ENCODE results near the gene CTDSPL2. TPM values are rescaled to one million over a fixed set of nuclear protein-coding genes. Genes with fewer than 3 reads are reported as not detected.

CTDSPL2 gene
- polyA plus RNA-seq, 3 donors from 2014 or later = 32.4 to 56.1 (median 49.0) TPM

DNA sequence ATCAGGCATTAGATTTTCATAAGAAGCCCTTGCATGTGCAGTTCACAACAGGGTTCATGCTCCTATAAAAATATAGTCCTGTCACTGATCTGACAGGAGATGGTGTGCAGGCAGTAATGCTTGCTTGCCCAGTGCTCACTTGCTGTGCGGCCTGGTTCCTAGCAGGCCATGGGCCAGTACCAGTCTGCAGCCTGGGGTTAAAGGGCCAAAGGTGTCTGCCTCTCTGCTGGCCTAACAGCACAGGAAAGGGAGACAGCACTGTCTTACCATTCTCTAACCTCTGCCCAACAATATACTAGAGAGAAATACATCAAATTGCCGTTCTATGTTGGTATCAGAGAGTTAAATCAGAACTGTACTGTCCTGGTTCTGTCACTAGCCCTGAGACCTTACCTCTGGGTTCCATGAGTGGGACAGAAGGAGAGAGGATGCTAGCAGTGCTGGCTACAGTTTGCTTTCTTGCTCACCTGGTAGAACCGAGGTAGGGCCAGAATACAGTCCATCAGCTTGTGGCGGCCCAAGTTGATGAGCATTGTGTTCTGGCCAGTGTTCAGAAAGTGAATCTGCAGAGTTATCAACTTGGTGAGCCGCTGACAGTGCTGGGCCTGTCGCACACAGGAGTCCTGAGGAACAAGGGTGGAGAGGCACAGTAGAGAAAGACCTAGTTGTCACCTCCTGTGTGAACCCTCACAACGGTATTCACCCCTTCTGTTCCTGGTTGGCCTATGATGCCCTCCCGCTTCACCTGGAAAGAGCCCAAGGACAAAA lies 138.1 kb downstream of the CTDSPL2 start:
- Mint-ChIP-seq H3K9me3 (no peaks in the 10 kb centered on the region), H3K36me3 (peaks cover 12 to 31% (median 19%) of the 10 kb centered on the region in 3 donors), H3K4me3 (no peak overlapping the region), H3K27ac (peak overlapping the region in 2 of 6 donors; percentile 46 to 64), H3K4me1 (peaks cover 0 to 2% of the 10 kb centered on the region in 2 donors), H3K27me3 (ENCODE audit: low read depth in 3 of 3) (peaks cover 0 to 2% (median 0%) of the 10 kb centered on the region in 3 donors)
- DNase-seq = no peak

DNA sequence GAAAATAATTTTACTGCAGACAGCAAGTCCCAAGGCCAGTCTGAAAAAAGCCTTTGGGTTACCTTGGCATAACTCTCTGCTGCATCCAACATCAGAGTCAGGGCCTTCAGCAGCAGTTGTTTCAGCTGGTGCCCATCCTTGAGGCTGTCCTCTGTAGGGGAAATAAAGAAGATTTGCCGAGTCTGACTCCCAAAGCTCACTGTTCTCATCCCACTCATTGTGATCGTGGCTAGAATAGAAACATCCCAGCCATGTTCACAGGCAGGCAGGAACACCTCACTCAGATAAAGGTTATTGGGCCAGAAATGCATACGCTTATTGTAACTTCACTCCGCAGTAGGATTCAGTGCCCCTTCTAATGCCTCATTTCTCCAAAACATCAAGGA lies 138.7 kb downstream of the CTDSPL2 start:
- peak overlapping the region in 2 of 6 donors; percentile 19 to 46 for H3K27ac Mint-ChIP-seq
- H3K4me3 Mint-ChIP-seq = no peak overlapping the region
- no peaks in the 10 kb centered on the region for H3K4me1 Mint-ChIP-seq
- no peak for DNase-seq
- H3K27me3 Mint-ChIP-seq (ENCODE audit: low read depth in 3 of 3) = peaks cover 0 to 2% (median 0%) of the 10 kb centered on the region in 3 donors
- H3K9me3 Mint-ChIP-seq = no peaks in the 10 kb centered on the region
- peaks cover 16 to 27% (median 19%) of the 10 kb centered on the region in 3 donors for H3K36me3 Mint-ChIP-seq

DNA sequence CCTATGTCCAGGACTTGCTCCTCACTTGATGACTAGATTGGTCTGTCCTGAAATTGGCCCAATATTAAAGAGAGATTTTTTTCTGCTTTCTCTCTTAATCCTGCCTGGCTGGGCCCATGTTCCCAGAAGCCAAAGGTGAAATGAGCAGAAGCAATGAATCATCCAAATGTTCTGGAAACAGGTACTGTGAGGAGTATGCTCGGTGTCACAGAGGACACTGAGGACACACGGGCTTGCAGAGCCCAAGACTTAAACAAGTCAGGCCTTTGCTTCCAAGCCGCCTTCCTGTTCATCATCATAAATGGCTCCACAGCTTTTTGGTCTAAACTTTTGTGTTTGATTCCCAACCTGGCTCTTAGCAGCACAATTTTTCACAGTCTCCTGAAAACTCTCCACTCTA lies 140.9 kb downstream of the CTDSPL2 start:
- DNase-seq = no peak
- Mint-ChIP-seq H3K27ac (peak overlapping the region in 3 of 6 donors; percentile 20 to 58 (median 34)), H3K27me3 (ENCODE audit: low read depth in 3 of 3) (peaks cover 0 to 2% (median 0%) of the 10 kb centered on the region in 3 donors), H3K9me3 (no peaks in the 10 kb centered on the region), H3K36me3 (peaks cover 16 to 33% (median 16%) of the 10 kb centered on the region in 3 donors), H3K4me1 (no peaks in the 10 kb centered on the region), H3K4me3 (no peak overlapping the region)

DNA sequence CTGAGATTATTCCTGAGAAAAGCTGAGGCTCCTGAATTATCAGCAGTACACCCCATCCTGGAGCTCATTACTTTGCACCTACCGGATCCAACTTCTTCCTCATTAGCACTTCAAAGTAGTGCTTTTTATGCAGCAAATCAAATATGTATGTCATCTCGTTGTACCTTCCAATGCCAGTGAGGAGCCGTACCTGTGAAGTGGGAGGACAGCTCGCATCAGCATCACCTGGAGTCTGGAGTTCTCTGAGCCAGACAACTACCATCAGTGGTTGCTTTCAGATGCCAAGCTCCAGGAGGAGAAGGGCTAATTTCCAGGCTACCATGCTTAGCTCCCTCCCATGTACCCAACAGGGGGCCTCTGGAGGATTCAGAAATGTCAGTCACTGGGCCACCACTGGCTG lies 141.9 kb downstream of the CTDSPL2 start:
- Mint-ChIP-seq H3K27ac (peak overlapping the region in 2 of 6 donors; percentile 13 to 14), H3K4me1 (no peaks in the 10 kb centered on the region), H3K4me3 (no peak overlapping the region), H3K27me3 (ENCODE audit: low read depth in 3 of 3) (peaks cover 0 to 2% (median 0%) of the 10 kb centered on the region in 3 donors), H3K9me3 (no peaks in the 10 kb centered on the region), H3K36me3 (peaks cover 15 to 32% (median 16%) of the 10 kb centered on the region in 3 donors)
- DNase-seq = no peak

DNA sequence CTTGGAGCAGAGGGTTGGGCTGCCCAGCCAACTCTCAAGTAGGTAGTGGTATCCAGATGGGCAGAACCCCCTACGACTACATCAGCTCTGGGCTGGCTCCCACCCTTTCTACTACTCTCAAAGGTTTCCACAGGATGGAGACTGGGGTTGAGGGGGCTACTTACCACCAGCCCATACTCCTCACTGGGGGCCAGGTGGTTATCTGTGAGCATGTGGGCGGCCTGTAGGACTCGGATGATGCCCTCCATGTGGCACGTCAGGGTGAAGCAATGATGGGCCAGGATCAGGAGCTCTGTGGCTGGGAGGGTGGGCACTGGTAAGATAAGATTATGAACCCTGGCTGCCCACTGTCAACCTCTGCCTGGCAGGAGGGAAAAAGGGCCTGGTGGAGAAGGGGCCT lies 142.9 kb downstream of the CTDSPL2 start:
- peaks cover 11 to 32% (median 16%) of the 10 kb centered on the region in 3 donors for H3K36me3 Mint-ChIP-seq
- no peak overlapping the region for H3K4me3 Mint-ChIP-seq
- H3K27me3 Mint-ChIP-seq (ENCODE audit: low read depth in 3 of 3) = no peaks in the 10 kb centered on the region

DNA sequence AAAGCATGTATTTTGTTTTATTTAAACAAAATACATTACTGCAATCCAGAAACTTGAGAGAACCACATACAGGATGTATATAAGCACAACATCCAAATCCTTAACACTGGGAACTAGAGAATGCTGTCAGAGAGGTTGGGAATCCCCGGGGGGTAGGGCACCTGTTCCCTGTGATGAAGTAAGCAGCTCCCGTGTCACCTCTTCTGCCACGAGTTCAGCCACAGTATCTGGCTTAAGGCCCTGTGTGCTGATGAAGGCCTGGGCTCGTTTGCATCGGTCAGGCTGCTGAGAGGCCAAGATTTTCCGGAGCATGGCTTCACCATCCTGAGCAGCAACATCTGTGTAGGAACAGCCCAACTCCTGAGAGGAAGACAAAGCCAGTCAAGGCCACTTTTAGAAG lies 146.0 kb downstream of the CTDSPL2 start:
- peaks cover 4 to 20% (median 11%) of the 10 kb centered on the region in 3 donors for H3K36me3 Mint-ChIP-seq

More for the DNA sequence above, 142.9 kb downstream of the CTDSPL2 start:
- Mint-ChIP-seq H3K4me1 (peaks cover 0 to 7% of the 10 kb centered on the region in 2 donors), H3K27ac (peak overlapping the region in 3 of 6 donors; percentile 40 to 66 (median 49)), H3K9me3 (no peaks in the 10 kb centered on the region)
- DNase-seq = no peak

DNA sequence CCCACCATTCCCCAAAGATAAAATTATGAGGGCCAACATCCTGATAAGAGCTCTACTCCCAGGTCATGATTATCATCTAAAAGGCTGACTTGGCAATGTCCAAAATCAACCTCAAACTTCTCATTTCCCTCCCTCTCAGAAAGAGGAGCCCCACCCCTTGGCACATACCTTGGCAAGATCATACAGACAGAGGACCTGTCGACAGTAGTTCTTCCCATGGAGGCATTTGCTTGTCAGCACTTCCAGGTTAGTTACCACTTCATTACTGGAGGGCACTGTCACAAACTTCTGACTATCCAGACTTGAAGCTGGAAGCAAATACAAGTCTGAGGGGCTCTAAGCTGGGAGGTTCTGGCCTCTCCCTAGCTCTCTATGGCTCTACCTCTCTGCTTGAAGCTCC lies 147.3 kb downstream of the CTDSPL2 start:
- Mint-ChIP-seq H3K4me3 (no peak overlapping the region), H3K36me3 (peaks cover 4 to 20% (median 13%) of the 10 kb centered on the region in 3 donors), H3K27ac (peak overlapping the region in 5 of 6 donors; percentile 22 to 79 (median 31)), H3K4me1 (peaks cover 12 to 22% of the 10 kb centered on the region in 2 donors), H3K27me3 (ENCODE audit: low read depth in 3 of 3) (peaks cover 0 to 4% (median 3%) of the 10 kb centered on the region in 3 donors), H3K9me3 (no peaks in the 10 kb centered on the region)
- DNase-seq = no peak

More for the DNA sequence above, 146.0 kb downstream of the CTDSPL2 start:
- no peaks in the 10 kb centered on the region for H3K9me3 Mint-ChIP-seq
- H3K4me1 Mint-ChIP-seq = peaks cover 5 to 15% of the 10 kb centered on the region in 2 donors
- H3K4me3 Mint-ChIP-seq = no peak overlapping the region
- peaks cover 0 to 2% (median under 1%) of the 10 kb centered on the region in 3 donors for H3K27me3 Mint-ChIP-seq (ENCODE audit: low read depth in 3 of 3)
- H3K27ac Mint-ChIP-seq = no peak overlapping the region
- no peak for DNase-seq

Other genes with a start within 250 kb of the CTDSPL2 start
- under 1 TPM; 0.08 to 0.75 (median 0.21) TPM for gene FRMD5, start 232.4 kb upstream of the CTDSPL2 start, polyA plus RNA-seq
- gene GOLM2, start 138.9 kb upstream of the CTDSPL2 start, polyA plus RNA-seq = 10 to 100 TPM; 48.8 to 63.9 (median 49.2) TPM
- gene EIF3J, start 109.5 kb downstream of the CTDSPL2 start, polyA plus RNA-seq = 10 to 100 TPM; 16.8 to 21.0 (median 19.4) TPM
- 10 to 100 TPM; 22.0 to 37.3 (median 26.1) TPM for gene SPG11, start 236.0 kb downstream of the CTDSPL2 start, polyA plus RNA-seq

All from immature natural killer cell (primary cell).